ENCODE measurements around the gene WIZ.

The WIZ gene

GRCh38 chr19:15448778-15449619 lies 757 bp downstream of the WIZ start (continued):
- TF ChIP-seq ZNF335 (tag by site-specific recombination; conservative IDR thresholded peaks at IDR 0.05), result peak; percentile 85
- 0 out of 2 replicates have a peak, but pooled peaks have one; percentile 51 for TF ChIP-seq ZNF366 (tag by site-specific recombination; conservative IDR thresholded peaks at IDR 0.05)
- TF ChIP-seq ZNF423 (tag by site-specific recombination; IDR thresholded peaks at IDR 0.05), result no peak
- TF ChIP-seq ZBTB20 (tag by site-specific recombination; IDR thresholded peaks at IDR 0.05), result no peak
- TF ChIP-seq ZNF391 (tag by site-specific recombination; IDR thresholded peaks at IDR 0.05; ENCODE audit: borderline replicate concordance, low read depth), result no peak; the same call in 1 of the 2 replicates
- TF ChIP-seq SCRT1 (tag by site-specific recombination; IDR thresholded peaks at IDR 0.05; ENCODE audit: borderline replicate concordance), result 0 out of 2 replicates have a peak, but pooled peaks have one; percentile 13
- TF ChIP-seq ZNF701 (tag by site-specific recombination; IDR thresholded peaks at IDR 0.05), result no peak
- no peak for TF ChIP-seq ZNF239 (tag by site-specific recombination; IDR thresholded peaks at IDR 0.05)
- no peak for TF ChIP-seq KLF10 (tag by site-specific recombination; IDR thresholded peaks at IDR 0.05)
- TF ChIP-seq ZNF350 (tag by site-specific recombination; IDR thresholded peaks at IDR 0.05), result no peak
- no peak for TF ChIP-seq EGR2 (tag by site-specific recombination; IDR thresholded peaks at IDR 0.05; ENCODE audit: low read depth)
- TF ChIP-seq ZNF266 (tag by site-specific recombination; IDR thresholded peaks at IDR 0.05; ENCODE audit: low read depth), result no peak
- no peak for TF ChIP-seq GLI4 (tag by site-specific recombination; IDR thresholded peaks at IDR 0.05)
- no peak for TF ChIP-seq SETDB1 (IDR thresholded peaks at IDR 0.05; ENCODE audit: insufficient read length, low read length)
- TF ChIP-seq PRDM2 (tag by site-specific recombination; IDR thresholded peaks at IDR 0.05; ENCODE audit: borderline replicate concordance), result no peak
- TF ChIP-seq ZNF530 (tag by site-specific recombination; IDR thresholded peaks at IDR 0.05; ENCODE audit: low read depth), result no peak

DNA sequence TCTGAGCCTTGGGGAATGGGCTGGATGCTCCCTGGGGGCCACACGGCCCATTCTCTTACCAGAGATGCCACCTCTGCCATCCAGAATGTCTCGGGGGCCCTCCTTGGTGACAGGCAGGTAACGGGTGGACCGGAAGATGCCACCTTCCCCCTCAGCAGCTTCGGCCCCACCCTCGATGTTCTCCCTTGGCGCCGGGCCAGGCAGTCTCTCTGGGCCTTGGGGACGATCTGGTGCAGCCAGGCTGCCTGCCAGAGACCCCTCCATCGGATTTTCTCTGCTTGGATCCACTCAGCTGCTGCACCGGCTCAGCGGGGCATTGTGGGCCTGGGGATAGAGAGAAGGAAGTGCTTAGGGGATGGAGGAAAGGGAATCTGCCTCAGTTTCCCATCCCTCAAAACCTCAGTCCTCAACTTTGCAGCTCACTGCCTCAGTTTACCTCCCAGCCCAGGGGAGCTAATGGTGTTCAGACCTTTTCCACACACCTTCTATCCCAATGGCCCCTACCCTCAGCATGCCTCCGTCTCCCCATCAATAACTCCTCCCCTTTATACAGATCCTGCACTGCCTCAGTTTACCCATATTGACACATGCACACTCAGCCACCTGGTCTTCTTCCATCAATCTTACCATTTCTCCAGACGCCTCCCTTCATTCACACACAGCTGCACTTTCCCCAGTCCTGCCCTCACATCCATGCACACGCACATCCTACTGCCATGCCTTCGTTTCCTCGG lies 1.5 kb downstream of the WIZ start:
- no peak overlapping the region for H3K27ac ChIP-seq (ENCODE audit: extremely low read depth, low read depth, low read length)
- peak; percentile 4; the same call in 1 of the 2 replicates for TF ChIP-seq ZFP3 (tag by site-specific recombination; IDR thresholded peaks at IDR 0.05; ENCODE audit: low read depth)
- TF ChIP-seq, protein P1, sequence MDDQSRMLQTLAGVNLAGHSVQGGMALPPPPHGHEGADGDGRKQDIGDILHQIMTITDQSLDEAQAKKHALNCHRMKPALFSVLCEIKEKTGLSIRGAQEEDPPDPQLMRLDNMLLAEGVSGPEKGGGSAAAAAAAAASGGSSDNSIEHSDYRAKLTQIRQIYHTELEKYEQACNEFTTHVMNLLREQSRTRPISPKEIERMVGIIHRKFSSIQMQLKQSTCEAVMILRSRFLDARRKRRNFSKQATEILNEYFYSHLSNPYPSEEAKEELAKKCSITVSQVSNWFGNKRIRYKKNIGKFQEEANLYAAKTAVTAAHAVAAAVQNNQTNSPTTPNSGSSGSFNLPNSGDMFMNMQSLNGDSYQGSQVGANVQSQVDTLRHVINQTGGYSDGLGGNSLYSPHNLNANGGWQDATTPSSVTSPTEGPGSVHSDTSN (CRISPR knock-in tag; IDR thresholded peaks at IDR 0.05), result no peak
- TF ChIP-seq ZNF514 (tag by site-specific recombination; IDR thresholded peaks at IDR 0.05), result 0 out of 2 replicates have a peak, but pooled peaks have one; percentile 7
- no peak for TF ChIP-seq ZBTB11 (tag by site-specific recombination; conservative IDR thresholded peaks at IDR 0.05; ENCODE audit: low read depth)
- no peak for TF ChIP-seq ZBTB8A (tag by site-specific recombination; IDR thresholded peaks at IDR 0.05)
- TF ChIP-seq ZNF121 (tag by site-specific recombination; IDR thresholded peaks at IDR 0.05), result no peak
- TF ChIP-seq, protein P2, sequence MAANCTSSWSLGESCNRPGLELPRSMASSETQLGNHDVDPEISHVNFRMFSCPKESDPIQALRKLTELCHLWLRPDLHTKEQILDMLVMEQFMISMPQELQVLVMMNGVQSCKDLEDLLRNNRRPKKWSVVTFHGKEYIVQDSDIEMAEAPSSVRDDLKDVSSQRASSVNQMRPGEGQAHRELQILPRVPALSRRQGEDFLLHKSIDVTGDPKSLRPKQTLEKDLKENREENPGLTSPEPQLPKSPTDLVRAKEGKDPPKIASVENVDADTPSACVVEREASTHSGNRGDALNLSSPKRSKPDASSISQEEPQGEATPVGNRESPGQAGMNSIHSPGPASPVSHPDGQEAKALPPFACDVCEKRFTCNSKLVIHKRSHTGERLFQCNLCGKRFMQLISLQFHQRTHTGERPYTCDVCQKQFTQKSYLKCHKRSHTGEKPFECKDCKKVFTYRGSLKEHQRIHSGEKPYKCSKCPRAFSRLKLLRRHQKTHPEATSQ (tag by site-specific recombination; IDR thresholded peaks at IDR 0.05), result no peak

More for the DNA sequence above, 1.5 kb downstream of the WIZ start:
- Histone ChIP-seq H3K4me3 (ENCODE audit: low read depth, low read length) (no peak overlapping the region), H3K9me3 (ENCODE audit: control insufficient read depth, insufficient read depth, low read depth, low read length) (no peaks in the 10 kb centered on the region), H3K4me1 (ENCODE audit: control insufficient read depth, insufficient read depth, low read length) (peaks cover 2% of the 10 kb centered on the region; the same call in 1 of the 2 replicates), H3K36me3 (ENCODE audit: control insufficient read depth in 2 of 2, insufficient read depth in 1 of 2, low read length in 2 of 2) (peaks cover 0 to 8% of the 10 kb centered on the region in 2 experiments; a peak in 1 of 3 replicates)
- POLR2A ChIA-PET, result interaction anchor here (0.8 kb wide), 1 partner anchor 29 kb away, joined by 4 read pairs; the partner anchor contains the start of gene AKAP8L
- CTCF ChIA-PET, result interaction anchor here (0.6 to 1.7 kb wide), 3 partner anchors 28 to 102 kb away, joined by 3 to 5 read pairs (median 3); no protein-coding TSS in a partner anchor

Measured in HEK293 (cell line).